Activated CD4-positive, alpha-beta T cell treated with anti-CD3 and anti-CD28 coated beads for 24 hours (primary cell): ENCODE measurements around the gene TMEM187.

ENCODE experiments used
- DNase-seq, 2 donors: peaks; one replicate each; pipeline ENCODE4 v3.0.0-alpha.2; 2020; ENCODE audit warnings: low read depth in 2 of 2

The TMEM187 gene

GRCh38 chrX:153954558-153955227 is 17.9 kb upstream of the TMEM187 start:
- DNase-seq: no peak

GRCh38 chrX:153955228-153955732 is 17.3 kb upstream of the TMEM187 start:
- DNase-seq: no peak

GRCh38 chrX:153956044-153956907 is 16.3 kb upstream of the TMEM187 start:
- no peak for DNase-seq

DNA sequence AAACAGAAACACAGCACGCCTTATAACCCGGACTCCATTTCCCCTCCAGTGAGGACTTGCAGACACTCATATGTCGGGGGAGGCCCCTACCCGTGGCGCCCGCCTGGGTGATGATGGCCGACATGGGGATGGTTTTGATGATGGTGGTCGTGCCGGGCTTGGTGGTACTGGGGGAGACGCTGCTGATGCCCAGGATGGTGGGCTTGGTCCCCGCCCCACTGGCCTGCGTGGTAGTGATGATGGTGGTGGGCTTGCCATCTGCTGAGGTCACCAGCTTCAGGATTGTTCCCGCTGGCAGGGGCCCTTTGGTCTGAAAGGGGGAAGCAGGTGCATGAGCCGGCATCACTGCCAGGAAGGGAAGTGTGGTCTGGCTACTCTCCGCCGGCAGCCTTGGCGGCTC is 15.3 kb upstream of the TMEM187 start:
- no peak for DNase-seq

GRCh38 chrX:153958605-153959004 is 13.9 kb upstream of the TMEM187 start:
- no peak for DNase-seq

GRCh38 chrX:153959649-153960048 is 12.9 kb upstream of the TMEM187 start:
- DNase-seq: no peak

GRCh38 chrX:153960077-153960476 is 12.5 kb upstream of the TMEM187 start:
- DNase-seq: no peak

GRCh38 chrX:153960786-153961185 is 11.8 kb upstream of the TMEM187 start:
- no peak for DNase-seq

GRCh38 chrX:153961292-153961691 is 11.3 kb upstream of the TMEM187 start:
- no peak for DNase-seq

DNA sequence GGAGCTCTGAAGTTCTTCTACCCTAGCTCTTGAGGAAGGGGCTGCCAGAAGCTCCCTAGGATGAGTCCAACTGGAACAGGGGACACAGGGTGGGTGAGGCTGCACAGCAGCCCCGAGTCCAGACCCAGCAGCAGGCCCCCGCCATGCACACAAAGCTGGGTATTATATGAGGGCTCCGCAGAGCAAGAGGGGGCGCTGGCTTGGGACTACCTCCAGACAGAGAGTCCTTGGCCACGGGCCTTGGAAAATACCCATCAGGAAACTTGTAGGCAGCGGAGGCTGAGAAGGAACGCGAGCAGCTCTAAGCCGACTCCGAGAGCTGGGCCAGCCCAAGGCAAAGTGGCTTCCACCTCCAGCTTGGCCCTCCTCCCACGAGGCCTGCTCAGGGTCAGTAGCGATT is 9.0 kb upstream of the TMEM187 start:
- no peak for DNase-seq

- DNase-seq: no peak
These were observed 8.4 kb upstream of the TMEM187 start for GRCh38 chrX:153964105-153964504.

GRCh38 chrX:153965406-153965805 is 7.1 kb upstream of the TMEM187 start:
- DNase-seq: no peak

GRCh38 chrX:153966283-153966688 is 6.3 kb upstream of the TMEM187 start:
- DNase-seq: no peak

GRCh38 chrX:153966841-153967535 is 5.6 kb upstream of the TMEM187 start:
- DNase-seq: no peak

- DNase-seq: no peak
These were observed 4.9 kb upstream of the TMEM187 start for GRCh38 chrX:153967536-153968224.

DNA sequence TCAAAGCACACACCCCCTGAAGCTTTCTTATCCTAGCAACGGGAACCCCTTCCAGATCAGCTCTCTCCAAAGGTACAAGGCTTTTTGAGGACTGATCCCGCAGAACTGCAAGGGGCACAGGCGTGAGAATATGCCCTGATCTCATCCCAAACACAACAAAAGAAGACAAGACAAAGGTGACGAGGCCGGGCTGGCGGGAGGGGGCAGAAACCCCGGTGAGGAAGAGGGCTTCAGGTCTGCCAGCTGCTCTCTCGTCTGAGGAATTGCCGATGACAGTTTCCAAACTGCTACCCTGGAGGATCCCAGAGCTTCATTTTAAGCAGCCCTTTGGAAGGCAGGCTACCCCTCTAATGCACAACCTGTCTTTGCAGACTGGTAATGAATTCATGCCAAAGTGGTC is 4.3 kb upstream of the TMEM187 start:
- DNase-seq: no peak

DNA sequence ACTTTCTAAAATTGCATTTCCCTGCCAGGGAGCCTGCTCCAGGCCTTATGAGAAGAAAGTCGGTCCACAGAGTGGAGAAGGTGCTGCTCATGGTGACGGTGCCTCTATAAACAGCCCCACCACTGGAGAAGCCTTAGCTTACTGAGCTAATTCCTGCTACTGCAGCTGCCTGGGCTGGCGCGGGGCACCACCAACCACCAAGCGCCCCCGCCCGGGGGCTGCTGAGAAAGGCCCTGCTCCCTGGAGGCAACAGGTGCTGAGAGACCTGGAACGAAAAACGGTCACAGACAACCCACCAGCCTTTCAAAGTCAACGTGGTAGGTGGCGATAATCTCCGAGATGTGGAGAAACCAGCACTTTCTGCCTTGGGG is 3.8 kb upstream of the TMEM187 start:
- DNase-seq: no peak

DNA sequence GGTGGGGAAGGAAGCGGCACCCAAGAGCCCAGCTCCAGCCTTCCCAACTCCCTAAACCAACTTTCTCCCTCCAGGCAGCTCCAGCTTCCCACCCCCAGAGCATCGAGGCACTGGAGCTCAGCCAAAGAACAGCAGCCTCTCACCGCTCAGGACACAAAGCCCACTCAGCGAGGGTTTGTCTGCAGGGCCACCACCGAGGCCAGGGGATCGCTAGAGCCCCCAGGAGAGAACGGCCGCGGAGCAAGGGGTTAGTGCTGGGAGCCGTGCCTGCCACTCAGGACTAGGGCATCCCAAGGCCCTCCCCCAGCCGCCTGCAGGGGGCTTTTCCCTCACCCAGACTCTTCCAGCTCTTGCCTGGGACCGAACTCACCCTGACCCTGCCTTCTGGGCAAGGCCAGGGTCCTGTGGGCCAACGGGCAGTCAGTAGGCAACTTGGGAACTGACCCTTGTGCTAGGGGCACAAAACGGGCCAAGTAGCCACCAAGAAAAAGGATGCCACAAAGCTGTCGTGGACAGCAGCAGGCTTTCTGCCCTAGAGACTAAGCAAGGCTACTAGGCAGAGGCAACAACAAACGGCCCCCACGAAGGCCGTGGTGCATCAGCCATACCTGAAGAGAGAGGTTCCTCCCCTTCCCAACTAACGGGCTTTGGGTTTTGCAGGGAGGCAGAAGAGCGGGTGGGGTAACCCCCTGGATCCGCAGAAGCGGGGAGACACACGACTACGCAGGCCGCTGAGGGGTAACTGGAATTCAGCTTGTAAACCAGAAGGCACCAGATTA is 3.2 kb upstream of the TMEM187 start:
- no peak for DNase-seq

- DNase-seq: no peak
These were observed 2.6 kb upstream of the TMEM187 start for GRCh38 chrX:153969904-153970356.

DNA sequence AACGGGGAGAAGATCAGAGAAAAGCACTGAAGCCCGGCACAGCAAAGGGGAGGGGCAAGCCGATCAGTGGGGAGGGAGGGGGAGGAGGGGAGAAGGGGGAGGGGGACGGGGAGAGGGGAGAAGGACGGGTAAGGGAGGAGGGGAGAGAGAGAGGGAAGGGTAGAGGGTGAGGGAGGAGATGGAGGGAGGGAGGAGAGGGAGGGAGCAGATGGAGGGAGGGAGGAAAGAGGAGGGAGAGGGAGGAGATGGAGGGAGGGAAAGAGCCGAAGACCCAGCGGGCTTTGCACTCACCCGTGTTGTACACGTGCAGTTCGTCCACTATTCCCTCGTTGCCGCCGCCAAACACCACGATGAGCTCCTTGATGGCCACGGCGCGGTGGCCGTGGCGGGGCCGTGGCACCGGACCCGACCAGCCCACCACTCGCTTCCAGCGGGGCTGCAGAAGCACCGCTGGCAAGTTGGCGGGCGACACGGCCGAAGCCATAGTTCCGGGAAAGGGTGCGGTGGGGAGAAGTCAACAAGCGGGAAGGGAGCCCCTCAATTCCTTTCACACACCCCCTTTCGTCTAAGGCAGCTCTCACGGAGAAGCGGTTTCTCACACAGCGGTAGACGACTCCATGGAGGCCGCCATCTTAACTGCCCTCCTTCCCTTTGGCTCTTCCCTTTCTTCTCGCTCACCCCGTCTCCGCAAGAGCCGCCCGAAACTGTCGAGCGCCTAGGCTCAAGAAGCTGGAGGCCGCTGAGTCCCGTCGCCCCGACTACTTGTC is 2.0 kb upstream of the TMEM187 start:
- no peak for DNase-seq
